IPS-NIHi11 (cell line): ENCODE measurements around the gene GRIK2.
"Not testable (repeated sequence)": the region's sequence is repeated elsewhere in the genome, so short reads cannot be mapped to it uniquely, and the experiment has no call there.

Source experiments
- DNase-seq: peaks from one replicate; pipeline ENCODE4 v3.0.0; 2012; ENCODE audit warnings: mixed read lengths, low spot score

Gene GRIK2

DNA sequence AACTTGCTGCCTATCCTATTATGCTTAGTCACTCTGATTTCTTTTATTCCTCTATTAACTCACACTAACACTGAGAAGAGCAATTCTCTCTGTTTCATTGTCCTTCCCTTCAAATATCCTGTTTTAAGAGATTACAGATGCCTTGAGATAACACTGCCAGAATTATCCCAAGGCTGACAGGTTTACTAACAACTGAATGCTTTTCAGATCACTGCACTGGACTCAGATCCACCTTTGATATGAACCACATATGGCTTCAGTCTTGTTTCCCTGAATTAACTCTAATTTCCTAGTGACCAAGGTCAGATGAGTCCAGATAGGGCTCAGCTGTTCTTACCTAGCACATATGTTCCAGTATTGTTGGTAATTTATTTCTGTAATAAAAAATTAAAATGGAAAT lies 633.1 kb downstream of the GRIK2 start:
- DNase-seq, result no peak

DNA sequence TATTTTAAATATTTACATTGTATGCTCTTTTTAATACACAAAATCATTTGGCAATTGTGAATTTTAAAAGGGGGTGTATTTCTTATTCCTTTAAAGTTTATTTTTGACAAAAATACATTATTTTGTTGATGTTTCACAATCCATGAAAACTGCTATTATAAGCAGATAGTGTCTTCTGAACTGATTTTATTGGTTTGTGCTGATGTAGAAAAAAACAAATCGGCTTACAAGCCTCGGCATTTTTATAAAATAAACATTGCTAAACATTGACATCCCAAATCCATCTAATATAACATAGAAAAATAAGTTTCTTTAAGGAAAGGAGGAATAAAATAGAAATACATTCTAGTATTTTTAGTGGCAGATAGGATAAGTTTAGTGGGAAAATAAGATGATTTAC lies 634.7 kb downstream of the GRIK2 start:
- DNase-seq, result no peak

GRCh38 chr6:102038964-102039363 lies 645.5 kb downstream of the GRIK2 start:
- no peak for DNase-seq

- DNase-seq, result no peak
These were observed 645.9 kb downstream of the GRIK2 start for GRCh38 chr6:102039441-102039840.

- no peak for DNase-seq
These were observed 657.5 kb downstream of the GRIK2 start for GRCh38 chr6:102051001-102051400.

DNA sequence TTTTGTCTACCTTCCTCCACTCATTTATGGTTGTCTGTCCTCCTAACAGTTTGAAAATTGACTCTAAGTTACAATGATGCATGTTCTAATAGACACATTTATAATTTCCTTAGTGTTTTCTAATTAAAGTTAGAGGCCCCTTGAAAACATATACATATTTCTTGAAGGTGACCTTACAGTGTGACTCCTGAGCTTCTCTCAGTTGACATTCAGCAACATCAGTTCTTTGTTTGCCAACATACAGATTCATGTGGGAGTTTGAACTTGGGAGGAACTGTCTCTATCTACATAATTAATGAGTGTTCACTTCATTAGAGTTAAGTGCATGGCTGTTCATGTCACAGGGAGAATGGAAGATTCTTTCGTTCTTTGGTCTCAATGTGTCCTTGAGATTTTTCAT lies 658.2 kb downstream of the GRIK2 start:
- no peak for DNase-seq

GRCh38 chr6:102064142-102064541 lies 670.6 kb downstream of the GRIK2 start:
- no peak for DNase-seq

GRCh38 chr6:102066301-102066700 lies 672.8 kb downstream of the GRIK2 start:
- no peak for DNase-seq

DNA sequence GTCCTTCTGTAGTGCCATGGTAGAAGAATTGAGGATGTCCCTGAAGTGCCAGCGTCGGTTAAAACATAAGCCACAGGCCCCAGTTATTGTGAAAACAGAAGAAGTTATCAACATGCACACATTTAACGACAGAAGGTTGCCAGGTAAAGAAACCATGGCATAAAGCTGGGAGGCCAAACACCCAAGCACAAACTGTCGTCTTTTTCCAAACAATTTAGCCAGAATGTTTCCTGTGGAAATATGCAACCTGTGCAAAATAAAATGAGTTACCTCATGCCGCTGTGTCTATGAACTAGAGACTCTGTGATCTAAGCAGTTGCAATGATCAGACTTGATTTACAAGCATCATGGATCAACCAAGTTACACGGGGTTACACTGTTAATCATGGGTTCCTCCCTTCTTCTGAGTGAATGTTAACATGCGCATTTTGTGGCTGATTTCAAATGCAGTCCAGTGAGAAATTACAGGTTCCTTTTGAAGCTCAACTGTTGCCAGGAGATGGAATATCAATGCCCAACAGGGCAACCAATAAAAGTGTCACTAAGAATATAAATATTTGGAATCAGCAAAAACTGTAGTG lies 674.9 kb downstream of the GRIK2 start:
- DNase-seq, result no peak

DNA sequence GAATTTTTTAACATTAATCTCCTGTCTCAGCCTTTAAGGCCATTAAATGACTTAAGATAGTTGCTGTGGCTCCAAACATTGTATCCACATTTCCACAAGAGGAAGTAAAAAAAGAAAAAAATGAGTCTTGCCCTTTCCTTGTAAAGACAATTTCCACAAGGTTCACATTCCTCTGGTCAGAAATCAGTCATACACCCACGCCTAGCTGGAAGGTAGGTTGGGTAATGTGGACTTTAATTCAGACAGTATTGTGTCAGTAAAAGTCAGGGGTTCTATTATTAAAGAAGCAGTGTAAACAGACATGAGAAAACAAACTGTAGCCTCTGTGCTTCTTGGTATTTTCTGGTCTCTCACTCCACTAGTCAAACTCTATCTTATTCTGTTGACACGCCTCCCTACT lies 682.0 kb downstream of the GRIK2 start:
- no peak for DNase-seq

DNA sequence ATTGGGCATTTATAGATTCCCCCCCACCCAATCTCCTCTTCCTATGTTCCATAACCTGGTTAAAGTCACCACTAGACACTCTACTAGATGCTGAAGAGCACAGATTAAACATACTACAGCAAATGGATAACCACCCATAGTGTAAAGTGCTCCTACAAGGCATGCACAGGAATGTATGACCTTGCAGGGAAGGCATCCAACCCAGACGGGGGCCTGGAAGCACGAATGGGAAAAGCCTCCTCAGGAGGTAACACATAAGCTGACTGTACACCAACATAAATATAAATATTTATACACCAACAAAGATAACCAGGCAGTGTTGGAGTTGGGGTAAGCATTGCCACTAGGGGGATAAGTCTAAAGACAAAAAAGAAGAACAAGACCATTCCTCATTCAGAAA lies 691.7 kb downstream of the GRIK2 start:
- DNase-seq, result peak; percentile 19

GRCh38 chr6:102088160-102088559 lies 694.7 kb downstream of the GRIK2 start:
- DNase-seq, result not testable (repeated sequence)

DNA sequence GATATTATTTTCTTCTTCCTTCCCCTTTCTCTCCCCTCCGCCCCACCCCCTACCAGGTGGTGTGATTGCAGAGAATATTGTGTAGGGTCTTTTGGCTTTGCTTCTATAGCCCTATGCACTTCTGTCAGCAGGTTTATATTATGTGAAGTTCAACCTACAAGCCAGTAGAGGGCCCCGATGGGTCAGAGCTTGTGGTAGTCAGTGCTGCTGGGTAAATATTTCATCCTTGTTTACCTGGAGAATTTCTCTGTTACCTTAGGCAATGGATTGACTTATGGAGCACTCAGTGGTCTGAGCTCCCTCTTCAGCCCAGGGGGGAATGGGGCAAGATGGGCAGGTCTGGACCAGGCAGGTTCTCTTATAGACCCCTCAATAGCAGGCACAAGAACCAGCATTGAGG lies 720.9 kb downstream of the GRIK2 start:
- DNase-seq, result peak; percentile 34

DNA sequence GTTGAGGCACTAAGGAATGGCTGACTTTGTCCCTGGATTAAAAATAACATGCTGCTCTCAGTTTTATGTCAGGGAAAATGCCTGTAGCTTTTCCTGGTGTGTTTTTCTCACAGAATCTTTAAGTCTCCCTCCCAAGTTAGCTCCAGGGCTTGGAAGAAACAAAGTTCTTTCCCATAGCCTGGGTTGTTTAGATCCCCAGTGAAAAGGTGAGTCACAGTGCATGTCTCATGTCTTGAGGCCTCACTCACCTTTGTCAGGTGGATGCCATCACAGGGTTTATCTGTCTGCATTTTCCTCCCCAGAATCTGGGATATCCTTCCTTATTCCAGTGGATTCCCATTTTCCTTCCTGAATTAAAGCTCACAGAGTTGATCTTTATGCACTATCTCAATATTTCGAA lies 722.4 kb downstream of the GRIK2 start:
- DNase-seq, result no peak

- no peak for DNase-seq
These were observed 724.5 kb downstream of the GRIK2 start for GRCh38 chr6:102118034-102118433.
